GOT3 (cell line): Measurements from ENCODE around the gene MXRA8.
"Not testable (repeated sequence)": the region's sequence is repeated elsewhere in the genome, so short reads cannot be mapped to it uniquely, and the experiment has no call there.

Experiments used
- DNase-seq: peaks from one replicate; lab custom pipeline; 2025; ENCODE audit warnings: mixed read lengths; lab: John Stamatoyannopoulos, UW

MXRA8 gene

GRCh38 chr1:1391225-1391624, 32.9 kb upstream of the MXRA8 start:
- DNase-seq: no peak

GRCh38 chr1:1390675-1391074, 32.3 kb upstream of the MXRA8 start:
- no peak for DNase-seq

DNA sequence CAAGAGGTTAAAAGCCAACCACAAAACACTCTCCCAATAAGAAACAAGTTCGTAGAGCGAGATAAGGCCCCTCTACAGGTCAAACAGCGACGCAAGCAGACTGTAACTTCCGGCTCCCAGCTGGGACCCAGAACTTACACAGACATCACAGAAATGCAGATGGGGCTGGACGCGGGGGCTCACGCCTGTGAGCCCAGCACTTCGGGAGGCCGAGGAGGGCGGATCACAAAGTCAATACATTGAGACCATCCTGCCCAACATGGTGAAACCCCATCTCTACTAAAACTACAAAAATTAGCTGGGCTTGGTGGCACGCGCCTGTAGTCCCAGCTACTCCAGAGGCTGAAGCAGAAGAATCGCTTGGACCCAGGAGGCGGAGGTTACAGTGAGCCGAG, 29.7 kb upstream of the MXRA8 start:
- DNase-seq: no peak

- no peak for DNase-seq
These were observed 29.0 kb upstream of the MXRA8 start for GRCh38 chr1:1387098-1388077.

DNA sequence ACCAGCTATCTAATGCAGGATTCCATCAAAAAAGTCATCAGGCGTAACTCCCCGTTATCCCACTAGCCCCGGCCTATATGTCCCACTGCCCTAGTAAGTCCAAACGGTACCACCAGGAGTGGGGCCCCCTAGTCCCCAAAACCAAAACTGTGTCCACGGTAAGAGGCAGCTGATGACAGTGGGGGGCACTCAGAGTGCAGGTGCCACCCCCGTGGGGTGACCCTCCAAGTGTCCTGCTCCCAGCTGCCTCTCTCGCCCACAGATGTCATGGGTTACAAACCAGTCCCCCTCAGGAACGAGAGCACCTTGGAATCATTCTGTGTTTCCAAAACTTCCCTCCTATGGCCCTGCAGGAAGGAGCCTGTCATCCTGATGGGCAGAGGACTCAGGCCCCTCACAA, 27.6 kb upstream of the MXRA8 start:
- DNase-seq: no peak

DNA sequence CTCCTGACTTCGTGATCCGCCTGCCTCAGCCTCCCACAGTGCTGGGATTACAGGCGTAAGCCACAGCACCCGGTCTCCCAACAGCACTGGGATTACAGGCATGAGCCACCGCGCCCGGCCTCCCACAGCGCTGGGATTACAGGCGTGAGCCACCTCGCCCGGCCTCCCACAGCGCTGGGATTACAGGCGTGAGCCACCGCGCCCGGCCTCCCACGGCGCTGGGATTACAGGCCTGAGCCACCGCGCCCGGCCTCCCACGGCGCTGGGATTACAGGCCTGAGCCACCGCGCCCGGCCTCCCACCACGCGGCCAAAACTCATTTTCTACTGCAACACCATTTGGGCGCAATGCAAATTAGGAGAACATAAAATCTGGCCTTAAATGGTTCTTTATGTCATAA, 27.0 kb upstream of the MXRA8 start:
- DNase-seq: not testable (repeated sequence)

DNA sequence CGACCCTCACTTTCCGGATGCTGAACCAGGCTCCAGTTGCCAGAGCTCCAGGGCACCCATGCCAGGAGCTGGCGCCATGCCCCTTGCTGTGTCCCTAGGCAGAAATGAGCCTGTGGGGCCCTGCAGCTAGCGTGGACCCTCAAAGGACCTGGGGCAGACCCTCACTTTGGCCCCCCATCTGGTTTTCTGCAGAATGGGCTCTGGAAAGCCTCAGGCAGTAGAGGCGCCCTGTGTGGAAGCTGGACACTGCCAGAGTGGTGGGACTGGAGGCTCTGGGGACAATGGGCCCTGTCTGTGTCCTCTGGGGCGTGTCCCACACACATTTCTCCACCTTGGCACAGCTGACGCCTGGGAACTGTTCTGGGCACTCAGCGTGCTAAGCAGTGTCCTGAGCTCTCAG, 22.9 kb upstream of the MXRA8 start:
- no peak for DNase-seq

DNA sequence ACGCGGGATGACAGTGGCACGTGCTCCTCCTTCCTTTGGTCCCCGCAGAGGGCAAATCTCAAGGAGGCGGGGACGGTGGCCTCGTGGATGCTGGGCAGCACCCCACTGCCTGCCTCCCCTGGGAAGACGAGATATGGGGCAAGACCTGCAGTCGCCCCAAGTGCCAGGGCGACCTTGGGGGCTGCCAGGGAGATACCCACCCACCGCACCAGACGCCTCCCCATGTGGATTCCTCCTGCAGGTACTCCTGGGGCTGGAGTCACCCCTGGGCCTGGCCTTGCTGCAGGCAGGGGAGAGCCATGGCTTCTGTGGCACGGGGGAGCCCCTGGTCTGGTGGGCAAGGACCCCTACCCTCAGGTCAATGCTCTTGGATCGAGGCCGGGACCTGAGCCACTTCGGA, 22.5 kb upstream of the MXRA8 start:
- DNase-seq: no peak

DNA sequence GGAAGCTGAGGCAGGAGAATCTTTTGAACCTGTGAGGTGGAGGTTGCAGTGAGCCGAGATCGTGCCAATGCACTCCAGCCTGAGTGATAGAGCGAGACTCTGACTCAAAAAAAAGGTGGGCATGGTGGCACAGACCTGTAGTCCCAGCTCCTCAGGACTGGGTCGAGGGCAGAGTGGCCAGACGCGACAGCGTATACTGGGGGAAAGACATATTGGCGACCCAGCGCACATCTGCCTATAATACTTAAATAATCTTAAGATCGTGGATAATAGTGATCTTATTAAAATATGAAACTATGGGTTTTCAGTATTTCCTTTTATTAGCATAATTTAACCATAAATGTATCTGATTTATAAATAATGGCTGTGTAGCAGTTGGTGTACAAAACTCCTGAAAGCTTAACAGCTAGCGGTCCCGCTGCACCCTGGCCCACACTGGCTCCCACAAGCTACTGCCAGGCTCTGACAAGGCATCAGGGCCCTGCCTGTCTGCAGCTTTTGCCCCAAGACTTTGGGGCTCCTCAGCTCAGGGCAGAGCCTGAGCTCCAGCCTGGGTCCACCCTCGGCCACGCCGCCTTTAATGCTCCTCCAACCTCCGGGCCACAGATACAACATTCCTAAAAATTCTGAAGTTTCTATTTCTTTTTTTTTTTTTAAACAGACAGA, 19.3 kb upstream of the MXRA8 start:
- DNase-seq: no peak

GRCh38 chr1:1376551-1377226, 18.3 kb upstream of the MXRA8 start:
- DNase-seq: no peak

- DNase-seq: peak; percentile 98
These were observed 16.7 kb upstream of the MXRA8 start, which contains the start of gene AURKAIP1 for GRCh38 chr1:1374929-1375662. Gene AURKAIP1, minus strand, starts transcription at chr1:1375207. Its CDS starts 451 bp downstream, at chr1:1374756.

- no peak for DNase-seq
These were observed 16.2 kb upstream of the MXRA8 start for GRCh38 chr1:1374589-1374928.

GRCh38 chr1:1373815-1374588, 15.6 kb upstream of the MXRA8 start:
- DNase-seq: no peak

DNA sequence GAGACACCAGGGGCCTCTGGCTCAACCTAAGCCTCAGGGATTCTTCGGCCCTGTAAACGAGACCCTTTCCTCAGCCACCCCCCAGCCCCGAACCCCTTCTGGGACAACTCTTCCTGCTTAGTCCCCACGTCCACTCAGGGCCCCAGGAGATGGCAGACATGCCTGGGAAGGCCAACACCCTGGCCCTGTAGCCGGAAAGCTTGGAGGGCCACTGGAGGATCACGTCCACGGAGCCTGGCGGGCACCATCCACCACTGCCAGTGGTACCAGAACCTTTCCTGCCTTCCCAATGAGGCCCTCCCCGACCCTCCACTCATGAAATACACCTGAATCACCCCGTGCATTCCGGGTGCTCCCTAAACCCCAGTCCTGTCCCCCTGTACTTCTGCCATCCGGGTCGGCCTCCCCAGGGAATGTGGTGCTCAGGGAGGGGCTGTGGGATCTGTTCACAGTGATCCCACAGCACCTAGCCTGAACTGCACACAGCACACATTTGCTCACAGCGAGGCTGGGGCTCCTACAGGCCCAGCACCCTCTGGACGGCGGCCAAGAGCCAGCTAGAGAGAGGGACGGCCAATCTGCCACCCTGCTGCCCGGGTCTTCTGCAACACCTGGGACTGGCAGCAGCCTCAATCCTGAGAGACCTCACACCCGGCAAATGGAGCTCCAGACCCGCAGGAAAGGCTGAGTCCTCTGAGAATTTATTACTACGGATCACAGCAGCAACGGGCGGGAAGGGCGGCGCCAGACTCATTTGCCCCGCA, 14.9 kb upstream of the MXRA8 start:
- no peak for DNase-seq

GRCh38 chr1:1371746-1372711, 13.7 kb upstream of the MXRA8 start:
- no peak for DNase-seq

GRCh38 chr1:1371364-1371745, 13.0 kb upstream of the MXRA8 start:
- DNase-seq: no peak

GRCh38 chr1:1370771-1371300, 12.5 kb upstream of the MXRA8 start:
- no peak for DNase-seq

- not testable (repeated sequence) for DNase-seq
These were observed 11.7 kb upstream of the MXRA8 start for GRCh38 chr1:1370094-1370493.

DNA sequence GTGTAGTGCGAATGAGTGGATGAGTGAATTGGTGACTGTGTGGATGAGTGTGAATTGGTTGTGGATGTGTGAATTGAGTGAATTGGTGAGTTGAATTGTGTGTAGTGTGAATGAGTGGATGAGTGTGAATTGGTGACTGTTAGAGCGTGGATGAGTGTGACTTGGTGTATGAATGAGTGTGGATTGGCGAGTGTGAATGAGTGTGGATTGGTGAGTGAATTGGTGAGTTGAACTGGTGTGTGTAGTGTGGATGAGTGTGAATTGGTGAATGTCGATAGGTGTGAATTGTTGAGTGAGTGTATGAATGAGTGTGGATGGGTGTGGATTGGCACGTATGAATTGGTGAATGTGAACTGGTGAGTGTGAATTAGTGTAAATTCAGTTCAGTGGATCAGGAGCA, 9.0 kb upstream of the MXRA8 start:
- DNase-seq: no peak
